Mucosa of descending colon (tissue), 3 donors: Measurements from ENCODE around the gene ANK3. TPM values are rescaled to one million over a fixed set of nuclear protein-coding genes. Genes with fewer than 3 reads are reported as not detected.

ENCODE experiments used
- ATAC-seq: fragments of 200-7000 bp; cut with Tn5 transposase; one replicate; pipeline ENCODE4 v1.9.1; 2020; ENCODE audit warnings: mild to moderate bottlenecking, moderate library complexity
- DNase-seq, 3 donors: peaks; one replicate each; pipeline ENCODE4 v3.0.0-alpha.2; 2020
- H3K36me3 ChIP-seq: fragments of 200-600 bp; one replicate; pipeline ENCODE4 v1.8.0; 2021; ENCODE audit warnings: low read depth, mild to moderate bottlenecking
- H3K4me1 ChIP-seq: fragments of 200-600 bp; one replicate; pipeline ENCODE4 v1.8.0; 2021; ENCODE audit warnings: low read depth, mild to moderate bottlenecking
- H3K4me3 ChIP-seq: fragments of 200-600 bp; one replicate; pipeline ENCODE4 v1.8.0; 2021; ENCODE audit warnings: mild to moderate bottlenecking
- H3K9me3 ChIP-seq: fragments of 200-600 bp; one replicate; pipeline ENCODE4 v1.8.0; 2021; ENCODE audit warnings: mild to moderate bottlenecking
- intact Hi-C, 2 donors: fragments of 100-400 bp; cut with DNase I in 1 of 2; cut with micrococcal nuclease in 1 of 2; formaldehyde crosslinking; loops; one replicate each; pipeline versions ENCODE4 v1.11.0 to v1.11.1; 2022; cut with DNase I, micrococcal nuclease
- total RNA-seq, 3 donors: library from RNA; stranded (reverse); fragmentation: NEBNext Ultra II Directional in 2 of 3; extraction: Animal tissue kit (Norgen Biotek cat#: 25700) in 2 of 3; gene quantifications; one replicate each; pipeline versions ENCODE4 v1.2.1 to v1.2.4, GENCODE V29; 2021 to 2023
- TF ChIP-seq, protein P1 (sequence below): fragments of 200-600 bp; IDR thresholded peaks from one replicate; pipeline ENCODE4 v1.8.0; 2022; ENCODE audit warnings: antibody characterized with exemption, mild to moderate bottlenecking
- donor health status: DM: no; HTN: no; CAD: no; lungs with moderate emphysema.
- donor health status: DM: no; HTN: no; CAD: no.
- donor health status: DM: no; HTN: yes; CAD: no.

The ANK3 gene
- total RNA-seq, 3 donors from 2014 or later: 67.7 to 145 (median 74.0) TPM

GRCh38 chr10:60369547-60369930, 20.1 kb downstream of the ANK3 start:
- intact Hi-C loops: no loop called here
- no peaks in the 10 kb centered on the region for H3K36me3 ChIP-seq
- TF ChIP-seq, protein P1, sequence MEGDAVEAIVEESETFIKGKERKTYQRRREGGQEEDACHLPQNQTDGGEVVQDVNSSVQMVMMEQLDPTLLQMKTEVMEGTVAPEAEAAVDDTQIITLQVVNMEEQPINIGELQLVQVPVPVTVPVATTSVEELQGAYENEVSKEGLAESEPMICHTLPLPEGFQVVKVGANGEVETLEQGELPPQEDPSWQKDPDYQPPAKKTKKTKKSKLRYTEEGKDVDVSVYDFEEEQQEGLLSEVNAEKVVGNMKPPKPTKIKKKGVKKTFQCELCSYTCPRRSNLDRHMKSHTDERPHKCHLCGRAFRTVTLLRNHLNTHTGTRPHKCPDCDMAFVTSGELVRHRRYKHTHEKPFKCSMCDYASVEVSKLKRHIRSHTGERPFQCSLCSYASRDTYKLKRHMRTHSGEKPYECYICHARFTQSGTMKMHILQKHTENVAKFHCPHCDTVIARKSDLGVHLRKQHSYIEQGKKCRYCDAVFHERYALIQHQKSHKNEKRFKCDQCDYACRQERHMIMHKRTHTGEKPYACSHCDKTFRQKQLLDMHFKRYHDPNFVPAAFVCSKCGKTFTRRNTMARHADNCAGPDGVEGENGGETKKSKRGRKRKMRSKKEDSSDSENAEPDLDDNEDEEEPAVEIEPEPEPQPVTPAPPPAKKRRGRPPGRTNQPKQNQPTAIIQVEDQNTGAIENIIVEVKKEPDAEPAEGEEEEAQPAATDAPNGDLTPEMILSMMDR: no peak
- H3K9me3 ChIP-seq: no peaks in the 10 kb centered on the region
- ATAC-seq: no peak
- no peak overlapping the region for H3K4me3 ChIP-seq
- no peak for DNase-seq
- no peaks in the 10 kb centered on the region for H3K4me1 ChIP-seq

DNA sequence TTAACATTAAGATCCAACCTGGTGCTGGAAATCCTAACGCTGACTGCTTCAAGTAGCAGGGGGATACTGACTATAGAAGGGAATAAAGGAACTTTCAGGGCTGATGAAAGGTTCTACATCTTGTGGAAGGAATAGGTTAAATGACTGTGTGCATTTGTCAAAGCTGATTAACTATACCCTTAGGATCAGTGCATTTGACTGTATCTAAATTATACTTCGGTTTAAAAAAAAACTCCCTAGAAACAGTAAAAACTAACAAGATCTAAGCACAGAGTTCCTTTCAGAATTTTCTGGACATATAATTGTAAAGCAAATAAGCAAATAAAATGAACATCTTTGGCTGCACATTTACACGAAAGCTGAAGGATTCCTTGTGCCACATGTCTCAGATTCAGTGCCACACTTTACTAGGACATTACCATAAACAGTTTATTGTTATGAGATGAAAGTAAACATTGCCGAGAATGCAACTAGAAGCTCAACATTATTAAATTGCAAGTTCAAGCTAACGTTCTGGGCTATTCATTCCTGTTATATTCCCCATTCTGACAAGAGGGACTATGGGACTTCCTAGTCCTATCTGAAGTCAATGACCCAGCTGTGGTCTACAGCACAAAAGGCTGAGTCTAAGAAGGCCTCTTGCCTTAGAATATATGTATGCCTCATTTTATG, 20.7 kb downstream of the ANK3 start:
- intact Hi-C loops: no loop called here
- no peak for ATAC-seq

DNA sequence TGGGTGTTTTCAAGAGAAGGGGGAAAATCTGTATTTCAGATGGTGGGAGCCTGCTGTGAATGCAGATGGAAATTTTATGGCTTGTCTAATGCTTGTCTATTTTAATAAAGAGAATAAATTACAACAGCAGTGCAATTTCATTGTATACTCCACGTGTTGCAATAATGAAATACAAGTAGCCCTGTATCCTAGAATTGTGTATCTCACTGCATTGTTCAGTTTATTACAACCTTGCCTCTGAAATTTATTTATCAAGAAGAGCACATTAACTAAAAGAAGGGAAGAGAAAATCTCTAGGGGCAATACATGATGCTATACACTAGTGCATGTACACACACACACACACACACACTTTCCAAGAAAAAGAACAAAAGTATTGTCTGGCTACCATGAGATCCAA, 21.8 kb downstream of the ANK3 start:
- DNase-seq (no peak), ATAC-seq (no peak)
- Histone ChIP-seq H3K4me1 (no peaks in the 10 kb centered on the region), H3K36me3 (no peaks in the 10 kb centered on the region), H3K9me3 (no peaks in the 10 kb centered on the region), H3K4me3 (no peak overlapping the region)
- intact Hi-C loops: no loop called here
- TF ChIP-seq, protein P1: no peak

More for the DNA sequence above, 20.7 kb downstream of the ANK3 start:
- H3K4me3 ChIP-seq: no peak overlapping the region
- no peak for DNase-seq
- H3K9me3 ChIP-seq: no peaks in the 10 kb centered on the region
- H3K4me1 ChIP-seq: no peaks in the 10 kb centered on the region
- TF ChIP-seq, protein P1: no peak
- no peaks in the 10 kb centered on the region for H3K36me3 ChIP-seq

DNA sequence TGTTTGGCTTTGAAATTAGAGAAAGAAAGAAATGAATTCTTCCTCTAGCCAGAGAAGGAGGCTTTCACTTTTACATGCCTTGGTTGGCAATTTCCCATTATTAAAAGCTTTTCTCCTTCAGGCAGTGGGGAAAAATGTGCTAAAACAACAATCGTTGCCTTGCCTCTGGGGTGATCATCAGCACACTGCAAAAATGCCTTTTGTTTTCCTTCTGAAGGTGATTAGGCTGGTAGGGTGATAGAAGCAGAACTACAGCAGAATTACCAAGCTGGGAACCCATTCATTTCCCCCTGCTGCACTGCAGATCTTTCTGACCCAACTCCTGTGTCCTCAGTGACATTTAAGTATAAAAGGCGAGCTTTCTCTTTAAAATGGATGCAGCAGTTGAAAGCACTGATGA, 22.2 kb downstream of the ANK3 start:
- TF ChIP-seq, protein P1: no peak
- intact Hi-C loops: no loop called here
- Histone ChIP-seq H3K4me1 (no peaks in the 10 kb centered on the region), H3K9me3 (no peaks in the 10 kb centered on the region), H3K36me3 (no peaks in the 10 kb centered on the region), H3K4me3 (no peak overlapping the region)
- DNase-seq: no peak
- no peak for ATAC-seq

DNA sequence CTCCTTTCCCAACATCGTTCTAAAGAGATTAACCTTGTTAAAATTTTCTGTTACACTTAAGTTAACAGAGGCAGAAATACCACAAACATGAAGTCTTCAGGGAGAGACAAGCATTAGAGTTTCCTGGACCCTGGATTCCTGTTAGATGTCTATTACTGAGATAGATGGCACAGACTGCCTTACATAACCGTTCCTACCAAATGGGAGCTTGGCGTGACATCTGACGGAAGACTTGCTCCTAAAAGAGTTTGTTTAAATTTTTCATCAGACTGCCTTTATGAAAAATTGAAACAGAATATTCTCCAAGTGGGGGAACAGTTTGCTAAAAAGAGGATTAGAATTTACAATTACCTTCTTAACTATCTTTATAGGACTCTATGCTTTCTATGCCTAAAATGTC, 22.7 kb downstream of the ANK3 start:
- no peak overlapping the region for H3K4me3 ChIP-seq
- no peaks in the 10 kb centered on the region for H3K36me3 ChIP-seq
- no peaks in the 10 kb centered on the region for H3K4me1 ChIP-seq
- H3K9me3 ChIP-seq: no peaks in the 10 kb centered on the region
- ATAC-seq: no peak
- DNase-seq: no peak
- TF ChIP-seq, protein P1: no peak
- intact Hi-C loops: no loop called here

DNA sequence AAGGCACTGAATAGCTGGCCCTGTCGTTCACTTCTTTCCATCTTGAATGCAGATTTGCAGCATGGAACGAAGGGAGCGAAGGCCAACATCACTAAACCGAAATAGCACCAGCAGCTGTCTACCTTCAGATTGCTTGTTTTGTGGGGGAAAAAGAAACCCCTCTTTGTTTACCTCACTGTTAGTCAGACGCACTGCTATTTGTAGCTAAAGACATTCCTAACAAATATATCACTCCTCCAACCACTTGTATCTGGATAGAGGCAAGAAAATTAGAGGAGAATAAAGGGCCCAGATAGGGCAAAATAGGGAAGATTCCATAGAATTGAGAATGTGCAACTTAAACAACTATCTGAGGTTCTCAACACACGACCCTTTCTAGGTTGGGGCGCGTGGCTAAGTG, 26.5 kb downstream of the ANK3 start:
- TF ChIP-seq, protein P1: no peak
- Histone ChIP-seq H3K4me1 (no peaks in the 10 kb centered on the region), H3K4me3 (no peak overlapping the region), H3K9me3 (no peaks in the 10 kb centered on the region), H3K36me3 (no peaks in the 10 kb centered on the region)
- intact Hi-C loops: no loop called here
- ATAC-seq (no peak), DNase-seq (no peak)
